Colonic mucosa (tissue), 4 donors: ENCODE data around the gene MNDA. TPM values are rescaled to one million over a fixed set of nuclear protein-coding genes. Genes with fewer than 3 reads are reported as not detected.

Experiments used
- DNase-seq: peaks from one replicate; pipeline ENCODE4 v3.0.0-alpha.2; 2020
- H3K27ac ChIP-seq: fragments of 200-600 bp; one replicate; pipeline ENCODE4 v1.8.0; 2021
- H3K27me3 ChIP-seq: fragments of 200-600 bp; one replicate; pipeline ENCODE4 v1.8.0; 2021
- H3K36me3 ChIP-seq: fragments of 200-600 bp; one replicate; pipeline ENCODE4 v1.8.0; 2021
- H3K4me1 ChIP-seq: fragments of 200-600 bp; one replicate; pipeline ENCODE4 v1.8.0; 2021; ENCODE audit warnings: mild to moderate bottlenecking
- H3K4me3 ChIP-seq: fragments of 200-600 bp; one replicate; pipeline ENCODE4 v1.8.0; 2021
- H3K9ac ChIP-seq, 2 donors: one replicate each; pipeline ENCODE4 v1.7.0; 2013; ENCODE audit warnings: control low read depth in 2 of 2, low read depth in 2 of 2, low read length in 2 of 2
- H3K9me3 ChIP-seq: fragments of 200-600 bp; one replicate; pipeline ENCODE4 v1.8.0; 2021
- intact Hi-C: fragments of 100-400 bp; cut with DNase I; formaldehyde crosslinking; loops from one replicate; pipeline ENCODE4 v1.14.1; 2022
- total RNA-seq, 2 donors: library from RNA; stranded (reverse); fragmentation: NEBNext Ultra II Directional in 1 of 2; extraction: Animal tissue kit (Norgen Biotek cat#: 25700) in 1 of 2; gene quantifications; one replicate each; pipeline ENCODE4 v1.2.1, GENCODE V29; 2021
- TF ChIP-seq, protein P1 (sequence below): fragments of 200-600 bp; IDR thresholded peaks from one replicate; pipeline ENCODE4 v1.8.0; 2022; ENCODE audit warnings: antibody characterized with exemption, mild to moderate bottlenecking
- donor health status: healthy.
- donor health status: DM: no; HTN: no; CAD: no.
- donor health status: DM: no; HTN: no; CAD: no.

Gene MNDA
- total RNA-seq, 2 donors from 2014 or later = 0.37 to 4.1 TPM

DNA sequence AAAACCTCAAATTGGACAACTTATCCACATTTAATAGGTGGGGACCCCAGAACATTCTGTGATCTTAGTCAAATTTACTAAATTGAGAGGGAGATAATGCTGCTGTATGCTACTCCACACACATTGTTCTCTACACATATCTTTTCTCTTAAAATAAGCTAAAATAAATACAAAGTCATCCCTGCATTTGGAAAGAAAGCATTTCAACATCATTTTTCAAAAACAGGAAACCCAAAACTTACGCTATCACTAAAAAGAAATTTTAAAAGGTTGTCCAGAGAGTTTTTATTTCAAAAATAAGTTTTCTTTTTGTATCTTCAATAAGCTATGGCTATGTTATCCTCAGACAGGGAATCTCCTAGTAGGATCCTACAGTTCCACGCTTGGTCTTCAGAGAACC, 30.6 kb upstream of the MNDA start:
- intact Hi-C loops = no loop called here
- Histone ChIP-seq H3K4me3 (no peak overlapping the region), H3K9me3 (no peaks in the 10 kb centered on the region), H3K27me3 (no peaks in the 10 kb centered on the region), H3K4me1 (no peaks in the 10 kb centered on the region), H3K9ac (no peak overlapping the region), H3K36me3 (no peaks in the 10 kb centered on the region), H3K27ac (no peak overlapping the region)
- TF ChIP-seq, protein P1, sequence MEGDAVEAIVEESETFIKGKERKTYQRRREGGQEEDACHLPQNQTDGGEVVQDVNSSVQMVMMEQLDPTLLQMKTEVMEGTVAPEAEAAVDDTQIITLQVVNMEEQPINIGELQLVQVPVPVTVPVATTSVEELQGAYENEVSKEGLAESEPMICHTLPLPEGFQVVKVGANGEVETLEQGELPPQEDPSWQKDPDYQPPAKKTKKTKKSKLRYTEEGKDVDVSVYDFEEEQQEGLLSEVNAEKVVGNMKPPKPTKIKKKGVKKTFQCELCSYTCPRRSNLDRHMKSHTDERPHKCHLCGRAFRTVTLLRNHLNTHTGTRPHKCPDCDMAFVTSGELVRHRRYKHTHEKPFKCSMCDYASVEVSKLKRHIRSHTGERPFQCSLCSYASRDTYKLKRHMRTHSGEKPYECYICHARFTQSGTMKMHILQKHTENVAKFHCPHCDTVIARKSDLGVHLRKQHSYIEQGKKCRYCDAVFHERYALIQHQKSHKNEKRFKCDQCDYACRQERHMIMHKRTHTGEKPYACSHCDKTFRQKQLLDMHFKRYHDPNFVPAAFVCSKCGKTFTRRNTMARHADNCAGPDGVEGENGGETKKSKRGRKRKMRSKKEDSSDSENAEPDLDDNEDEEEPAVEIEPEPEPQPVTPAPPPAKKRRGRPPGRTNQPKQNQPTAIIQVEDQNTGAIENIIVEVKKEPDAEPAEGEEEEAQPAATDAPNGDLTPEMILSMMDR = no peak
- DNase-seq = no peak

DNA sequence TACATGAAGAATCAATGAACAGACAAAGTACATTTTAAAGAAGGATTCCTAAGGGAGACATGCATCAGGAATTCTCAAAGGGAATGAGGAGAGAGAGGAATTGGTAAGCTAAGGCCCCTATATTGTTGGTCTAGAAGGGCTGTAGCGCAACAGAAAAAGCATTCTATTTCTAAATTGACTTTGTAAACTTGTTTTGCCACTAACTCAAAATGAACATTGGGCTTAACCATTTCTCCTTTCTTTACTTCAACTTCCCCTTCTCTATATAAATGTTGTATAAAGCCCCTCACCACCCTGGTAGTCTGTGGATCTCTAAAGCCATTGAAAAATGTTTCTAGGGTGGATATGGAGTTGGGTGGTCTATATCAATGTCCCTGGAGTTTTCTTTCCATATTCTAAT, 29.8 kb upstream of the MNDA start:
- intact Hi-C loops = no loop called here
- Histone ChIP-seq H3K4me3 (no peak overlapping the region), H3K9me3 (no peaks in the 10 kb centered on the region), H3K9ac (no peak overlapping the region), H3K36me3 (no peaks in the 10 kb centered on the region), H3K27me3 (no peaks in the 10 kb centered on the region), H3K27ac (no peak overlapping the region), H3K4me1 (no peaks in the 10 kb centered on the region)
- DNase-seq = no peak
- TF ChIP-seq, protein P1 = no peak

DNA sequence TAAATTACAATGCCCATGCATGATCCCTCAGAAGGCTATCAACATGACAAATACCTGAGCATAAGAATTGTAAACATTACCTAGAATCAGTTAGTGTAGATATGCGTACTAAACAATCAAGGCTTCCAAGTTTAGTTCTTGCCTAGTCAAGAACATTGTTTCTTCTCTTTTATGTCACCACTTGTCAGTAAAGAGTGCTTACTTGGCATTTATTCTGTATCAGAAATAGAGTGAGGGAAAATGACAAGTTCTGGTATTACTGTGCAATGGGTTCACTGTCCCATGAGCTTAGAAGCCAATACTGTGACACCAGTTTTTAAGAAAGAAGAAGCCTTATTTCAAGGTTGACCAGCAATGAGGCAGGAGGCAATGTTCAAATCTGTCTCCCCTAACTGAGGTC, 27.5 kb upstream of the MNDA start:
- intact Hi-C loops = no loop called here
- TF ChIP-seq, protein P1 = no peak
- no peak for DNase-seq
- H3K4me3 ChIP-seq = no peak overlapping the region
- H3K9me3 ChIP-seq = no peaks in the 10 kb centered on the region
- H3K27me3 ChIP-seq = no peaks in the 10 kb centered on the region
- no peaks in the 10 kb centered on the region for H3K4me1 ChIP-seq
- no peak overlapping the region for H3K27ac ChIP-seq
- H3K9ac ChIP-seq = no peak overlapping the region
- H3K36me3 ChIP-seq = no peaks in the 10 kb centered on the region

DNA sequence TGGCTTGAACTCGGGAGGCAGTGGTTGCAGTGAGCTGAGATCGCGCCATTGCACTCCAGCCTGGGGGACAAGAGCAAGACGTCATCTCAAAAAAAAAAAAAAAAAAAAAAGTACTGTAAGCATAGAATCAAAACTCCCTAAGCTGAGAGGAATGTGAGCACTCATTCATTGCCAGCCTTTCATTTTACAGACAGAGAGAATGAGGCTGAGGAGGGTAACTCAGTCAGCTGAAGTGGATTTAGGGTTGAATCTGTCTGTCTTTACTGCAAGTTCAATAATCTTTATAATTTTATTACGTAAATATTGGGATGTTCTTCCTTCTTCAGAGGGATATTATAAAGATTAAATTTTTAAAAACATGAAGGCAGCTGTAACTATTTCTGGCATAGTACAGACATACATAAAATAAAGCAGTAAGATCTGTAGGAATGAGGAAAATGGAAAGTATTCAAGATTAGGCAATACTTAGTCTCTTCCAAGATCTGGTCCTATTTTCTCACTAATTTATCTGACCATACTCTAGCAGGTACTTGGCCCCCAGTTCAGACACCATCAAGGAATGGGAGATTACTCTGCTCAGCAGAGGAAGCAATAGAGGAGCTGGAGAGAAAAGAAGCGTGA, 24.1 kb upstream of the MNDA start:
- no peak for DNase-seq
- intact Hi-C loops = no loop called here

DNA sequence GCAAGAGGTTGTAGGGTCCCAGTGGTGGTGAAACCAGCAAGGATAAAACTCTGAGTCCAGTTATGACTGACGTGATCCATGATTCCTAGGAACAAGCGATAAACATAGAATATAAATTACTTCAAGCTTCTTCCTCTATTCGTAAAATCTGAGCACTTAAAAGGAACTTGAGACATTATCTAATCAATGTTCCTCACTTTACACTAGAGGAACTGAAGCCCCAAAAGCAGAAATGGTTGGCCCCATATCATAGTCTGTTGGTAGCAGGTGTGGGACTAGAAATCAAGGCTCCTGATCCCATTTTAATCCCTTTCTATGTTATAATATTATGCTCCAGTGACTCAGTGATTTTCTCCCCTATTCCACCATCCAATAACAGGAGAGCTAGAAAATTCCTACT, 21.9 kb upstream of the MNDA start:
- Histone ChIP-seq H3K27ac (no peak overlapping the region), H3K36me3 (no peaks in the 10 kb centered on the region), H3K9ac (no peak overlapping the region), H3K4me3 (no peak overlapping the region), H3K9me3 (no peaks in the 10 kb centered on the region), H3K27me3 (no peaks in the 10 kb centered on the region), H3K4me1 (no peaks in the 10 kb centered on the region)
- no peak for DNase-seq
- TF ChIP-seq, protein P1 = no peak
- intact Hi-C loops = no loop called here

More for the DNA sequence above, 24.1 kb upstream of the MNDA start:
- H3K36me3 ChIP-seq = no peaks in the 10 kb centered on the region
- TF ChIP-seq, protein P1 = no peak
- H3K4me3 ChIP-seq = no peak overlapping the region
- H3K4me1 ChIP-seq = no peaks in the 10 kb centered on the region
- H3K27ac ChIP-seq = no peak overlapping the region
- no peaks in the 10 kb centered on the region for H3K9me3 ChIP-seq
- no peak overlapping the region for H3K9ac ChIP-seq
- no peaks in the 10 kb centered on the region for H3K27me3 ChIP-seq
